ENCODE results near the gene FZD4.
"Not testable (repeated sequence)": the region's sequence is repeated elsewhere in the genome, so short reads cannot be mapped to it uniquely, and the experiment has no call there.

The FZD4 gene

GRCh38 chr11:86949995-86950660 is 5.1 kb downstream of the FZD4 start:
- no peak for DNase-seq (ENCODE audit: low read depth)
- TF ChIP-seq MYC (IDR thresholded peaks at IDR 0.05; ENCODE audit: low read depth, low read length) (no peak), MAX (IDR thresholded peaks at IDR 0.05; ENCODE audit: low read depth, low read length) (no peak), POLR2A (IDR thresholded peaks at IDR 0.05; ENCODE audit: extremely low read depth, insufficient read length) (no peak)
- H3K4me3 ChIP-seq (ENCODE audit: low read depth, low read length): no peak overlapping the region

GRCh38 chr11:86948733-86949132 is 6.5 kb downstream of the FZD4 start:
- no peak for TF ChIP-seq MYC (IDR thresholded peaks at IDR 0.05; ENCODE audit: low read depth, low read length)
- TF ChIP-seq POLR2A (IDR thresholded peaks at IDR 0.05; ENCODE audit: extremely low read depth, insufficient read length): no peak
- TF ChIP-seq MAX (IDR thresholded peaks at IDR 0.05; ENCODE audit: low read depth, low read length): no peak
- TF ChIP-seq, protein P1, sequence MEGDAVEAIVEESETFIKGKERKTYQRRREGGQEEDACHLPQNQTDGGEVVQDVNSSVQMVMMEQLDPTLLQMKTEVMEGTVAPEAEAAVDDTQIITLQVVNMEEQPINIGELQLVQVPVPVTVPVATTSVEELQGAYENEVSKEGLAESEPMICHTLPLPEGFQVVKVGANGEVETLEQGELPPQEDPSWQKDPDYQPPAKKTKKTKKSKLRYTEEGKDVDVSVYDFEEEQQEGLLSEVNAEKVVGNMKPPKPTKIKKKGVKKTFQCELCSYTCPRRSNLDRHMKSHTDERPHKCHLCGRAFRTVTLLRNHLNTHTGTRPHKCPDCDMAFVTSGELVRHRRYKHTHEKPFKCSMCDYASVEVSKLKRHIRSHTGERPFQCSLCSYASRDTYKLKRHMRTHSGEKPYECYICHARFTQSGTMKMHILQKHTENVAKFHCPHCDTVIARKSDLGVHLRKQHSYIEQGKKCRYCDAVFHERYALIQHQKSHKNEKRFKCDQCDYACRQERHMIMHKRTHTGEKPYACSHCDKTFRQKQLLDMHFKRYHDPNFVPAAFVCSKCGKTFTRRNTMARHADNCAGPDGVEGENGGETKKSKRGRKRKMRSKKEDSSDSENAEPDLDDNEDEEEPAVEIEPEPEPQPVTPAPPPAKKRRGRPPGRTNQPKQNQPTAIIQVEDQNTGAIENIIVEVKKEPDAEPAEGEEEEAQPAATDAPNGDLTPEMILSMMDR (IDR thresholded peaks at IDR 0.05; ENCODE audit: low read depth, low read length): no peak
- DNase-seq (ENCODE audit: low read depth): no peak
- no peak overlapping the region for H3K4me3 ChIP-seq (ENCODE audit: low read depth, low read length)

DNA sequence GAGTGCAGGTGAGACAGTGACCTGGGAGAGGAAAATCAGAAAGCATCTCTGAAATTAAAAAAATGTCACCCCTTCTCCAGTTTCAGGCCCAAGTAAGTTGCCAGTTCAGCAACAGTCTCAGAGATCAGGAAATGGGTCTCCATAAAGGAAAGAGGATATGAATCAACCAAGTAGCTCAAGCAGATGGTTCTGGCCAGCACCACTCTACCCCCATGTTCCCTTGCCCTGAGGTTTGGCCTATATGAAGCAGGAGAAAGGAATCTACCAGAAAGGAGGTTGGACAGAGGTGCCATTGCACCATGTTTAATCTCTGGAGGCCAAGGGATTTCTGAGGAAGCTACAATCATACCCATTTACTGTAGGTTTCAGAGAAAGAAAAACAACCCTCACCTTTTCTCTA is 7.7 kb downstream of the FZD4 start:
- no peak for DNase-seq (ENCODE audit: low read depth)
- no peak overlapping the region for H3K4me3 ChIP-seq (ENCODE audit: low read depth, low read length)
- TF ChIP-seq POLR2A (IDR thresholded peaks at IDR 0.05; ENCODE audit: extremely low read depth, insufficient read length) (no peak), MAX (IDR thresholded peaks at IDR 0.05; ENCODE audit: low read depth, low read length) (no peak), MYC (IDR thresholded peaks at IDR 0.05; ENCODE audit: low read depth, low read length) (no peak)
- TF ChIP-seq, protein P1 (IDR thresholded peaks at IDR 0.05; ENCODE audit: low read depth, low read length): no peak

- not testable (repeated sequence) for H3K4me3 ChIP-seq (ENCODE audit: low read depth, low read length); DNase-seq (ENCODE audit: low read depth)
Measured at GRCh38 chr11:86943505-86943904, 11.7 kb downstream of the FZD4 start.

GRCh38 chr11:86941871-86942599 is 13.2 kb downstream of the FZD4 start:
- no peak for DNase-seq (ENCODE audit: low read depth)
- H3K4me3 ChIP-seq (ENCODE audit: low read depth, low read length): no peak overlapping the region
- TF ChIP-seq MYC (IDR thresholded peaks at IDR 0.05; ENCODE audit: low read depth, low read length) (no peak), MAX (IDR thresholded peaks at IDR 0.05; ENCODE audit: low read depth, low read length) (no peak), POLR2A (IDR thresholded peaks at IDR 0.05; ENCODE audit: extremely low read depth, insufficient read length) (no peak)
- TF ChIP-seq, protein P1 (IDR thresholded peaks at IDR 0.05; ENCODE audit: low read depth, low read length): no peak

GRCh38 chr11:86941077-86941870 is 13.9 kb downstream of the FZD4 start:
- H3K4me3 ChIP-seq (ENCODE audit: low read depth, low read length): no peak overlapping the region
- DNase-seq (ENCODE audit: low read depth): no peak
- TF ChIP-seq POLR2A (IDR thresholded peaks at IDR 0.05; ENCODE audit: extremely low read depth, insufficient read length): no peak
- no peak for TF ChIP-seq MAX (IDR thresholded peaks at IDR 0.05; ENCODE audit: low read depth, low read length)
- TF ChIP-seq, protein P1 (IDR thresholded peaks at IDR 0.05; ENCODE audit: low read depth, low read length): no peak
- TF ChIP-seq MYC (IDR thresholded peaks at IDR 0.05; ENCODE audit: low read depth, low read length): no peak
